ENCODE data around the gene MCTP2.

Gene MCTP2

DNA sequence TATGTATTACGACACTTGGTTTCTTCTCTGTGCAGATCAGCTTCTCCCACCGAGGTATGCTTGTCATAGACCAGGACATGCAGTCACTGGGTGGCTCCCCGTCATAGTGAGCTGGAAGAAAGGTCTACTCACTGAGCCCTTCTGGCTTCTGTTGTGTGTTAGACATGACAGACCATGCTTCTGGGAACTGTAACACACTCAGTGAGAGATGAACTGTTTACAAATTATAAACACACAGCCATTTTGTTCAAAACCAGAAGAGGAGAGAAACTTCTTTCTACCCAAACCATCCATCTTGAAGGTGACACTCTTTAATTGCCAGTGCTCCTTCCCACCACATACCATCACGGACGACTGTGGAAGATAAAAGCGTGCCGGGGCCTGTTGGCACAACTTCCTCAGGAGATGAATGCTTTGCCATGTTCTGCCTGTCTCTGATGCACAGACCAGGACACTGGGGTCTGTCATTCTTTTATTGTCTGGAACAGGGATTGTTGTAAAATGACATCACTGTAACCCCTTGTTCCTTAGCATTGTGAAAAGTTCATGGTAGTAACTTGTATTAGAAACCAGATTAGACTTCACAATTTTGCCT is 214.3 kb downstream of the MCTP2 start:
- DNase-seq, result no peak
- Mint-ChIP-seq H3K4me3 (no peak overlapping the region), H3K9me3 (no peaks in the 10 kb centered on the region), H3K4me1 (no peaks in the 10 kb centered on the region), H3K36me3 (peaks cover 8 to 30% of the 10 kb centered on the region in 2 donors), H3K27me3 (no peaks in the 10 kb centered on the region), H3K27ac (no peak overlapping the region)
- ATAC-seq (replicated peaks), result no peak

DNA sequence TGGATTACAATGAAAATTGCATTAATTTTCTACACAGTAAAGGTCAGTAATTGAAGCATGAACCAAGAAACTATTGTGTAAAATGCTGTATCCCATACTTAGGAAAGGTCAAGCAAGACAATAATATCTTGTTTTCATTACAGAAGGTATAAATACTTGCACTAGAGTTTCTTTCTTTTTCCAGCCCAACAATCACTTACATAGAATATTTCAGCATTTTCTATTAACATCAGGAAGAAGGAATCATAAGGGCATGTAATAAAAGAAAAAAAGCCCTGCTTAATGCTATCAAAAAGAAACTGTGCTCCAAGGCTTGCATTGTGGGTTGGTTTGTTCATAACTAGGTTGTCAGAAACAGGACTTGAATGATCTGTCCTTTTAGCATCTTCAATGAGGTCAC is 215.1 kb downstream of the MCTP2 start:
- no peak for ATAC-seq (replicated peaks)
- Mint-ChIP-seq H3K27me3 (no peaks in the 10 kb centered on the region), H3K27ac (no peak overlapping the region), H3K4me1 (no peaks in the 10 kb centered on the region), H3K9me3 (no peaks in the 10 kb centered on the region), H3K4me3 (no peak overlapping the region), H3K36me3 (peaks cover 6 to 27% of the 10 kb centered on the region in 2 donors)
- no peak for DNase-seq

DNA sequence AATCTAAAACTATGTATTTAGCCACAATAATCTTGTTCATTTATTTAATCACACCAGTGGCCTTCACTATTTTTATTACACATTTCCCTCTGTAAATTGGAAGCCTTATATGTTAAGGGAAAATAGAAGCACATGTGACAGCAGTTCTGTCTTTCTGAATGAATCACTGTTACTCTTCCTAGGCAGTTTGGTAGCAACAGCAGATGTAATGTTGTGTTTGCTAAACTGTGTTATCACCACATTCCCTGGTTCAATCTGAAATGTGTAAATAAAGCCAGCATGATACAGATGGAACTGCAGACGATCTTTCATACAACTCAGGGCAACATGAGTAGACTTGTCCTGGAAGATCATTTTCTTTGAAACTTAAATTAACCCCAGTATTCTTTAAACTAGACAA is 220.1 kb downstream of the MCTP2 start:
- Mint-ChIP-seq H3K27ac (no peak overlapping the region), H3K9me3 (no peaks in the 10 kb centered on the region), H3K4me1 (peaks cover 0 to 4% of the 10 kb centered on the region in 2 donors), H3K36me3 (peaks cover 0 to 10% of the 10 kb centered on the region in 2 donors), H3K4me3 (no peak overlapping the region), H3K27me3 (no peaks in the 10 kb centered on the region)
- DNase-seq, result no peak
- no peak for ATAC-seq (replicated peaks)

DNA sequence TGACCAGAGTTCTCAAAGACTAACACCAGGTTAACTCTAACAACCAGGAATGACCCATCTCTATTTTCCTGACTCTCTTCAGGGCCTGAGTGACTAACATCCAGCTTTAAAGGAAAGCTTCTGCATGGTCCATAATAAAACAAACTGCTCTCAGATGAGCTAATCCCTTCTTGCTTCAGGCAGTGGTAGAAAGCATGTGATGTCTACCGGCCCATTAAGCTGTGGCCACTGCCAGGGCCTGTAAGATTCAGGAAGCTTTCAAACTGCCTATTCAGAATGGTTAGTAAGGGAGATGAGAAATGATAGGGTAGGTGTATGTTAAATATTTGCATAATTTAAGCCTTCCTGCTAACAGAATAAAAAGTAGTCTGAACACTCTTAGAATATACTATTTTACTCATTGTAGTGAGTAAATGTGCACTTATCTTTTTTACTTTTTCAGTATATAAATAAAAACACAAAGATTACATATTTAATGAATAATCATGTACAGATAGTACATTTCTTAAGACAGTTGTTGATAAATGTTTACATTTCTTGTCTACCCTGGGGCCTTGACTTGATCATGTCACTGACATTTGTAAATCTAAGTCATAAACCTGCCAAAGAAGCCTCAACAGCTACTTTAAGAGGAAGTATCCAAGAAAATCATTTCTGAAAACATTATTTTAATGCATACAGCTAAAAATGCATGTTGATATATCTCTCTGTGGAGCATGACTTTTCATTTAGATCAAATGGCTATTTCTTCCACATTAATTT is 222.0 kb downstream of the MCTP2 start:
- no peaks in the 10 kb centered on the region for H3K9me3 Mint-ChIP-seq
- peaks cover 9 to 14% of the 10 kb centered on the region in 2 donors for H3K36me3 Mint-ChIP-seq
- H3K4me3 Mint-ChIP-seq, result no peak overlapping the region
- peaks cover 1 to 14% of the 10 kb centered on the region in 2 donors for H3K4me1 Mint-ChIP-seq
- DNase-seq (no peak), ATAC-seq (replicated peaks) (no peak)
- no peaks in the 10 kb centered on the region for H3K27me3 Mint-ChIP-seq
- H3K27ac Mint-ChIP-seq, result no peak overlapping the region

DNA sequence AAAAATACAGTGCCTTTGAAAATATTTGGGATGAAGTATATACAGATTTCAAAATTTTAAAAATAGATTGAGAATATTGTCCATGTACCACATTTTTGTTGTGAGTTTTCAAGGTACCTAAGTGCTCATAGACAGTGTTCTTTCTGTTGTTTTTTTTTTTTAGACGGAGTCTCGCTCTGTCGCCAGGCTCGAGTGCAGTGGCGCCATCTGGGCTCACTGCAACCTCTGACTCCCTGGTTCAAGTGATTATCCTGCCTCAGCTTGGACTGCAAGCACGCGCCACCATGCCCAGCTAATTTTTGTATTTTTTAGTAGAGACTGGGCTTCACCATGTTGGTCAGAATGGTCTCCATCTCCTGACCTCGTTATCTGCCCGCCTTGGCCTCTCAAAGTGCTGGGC is 223.9 kb downstream of the MCTP2 start:
- Mint-ChIP-seq H3K36me3 (peaks cover 14 to 20% of the 10 kb centered on the region in 2 donors), H3K9me3 (no peaks in the 10 kb centered on the region), H3K27me3 (no peaks in the 10 kb centered on the region), H3K27ac (no peak overlapping the region), H3K4me3 (no peak overlapping the region), H3K4me1 (peaks cover 1 to 14% of the 10 kb centered on the region in 2 donors)
- ATAC-seq (replicated peaks) (no peak), DNase-seq (no peak)

DNA sequence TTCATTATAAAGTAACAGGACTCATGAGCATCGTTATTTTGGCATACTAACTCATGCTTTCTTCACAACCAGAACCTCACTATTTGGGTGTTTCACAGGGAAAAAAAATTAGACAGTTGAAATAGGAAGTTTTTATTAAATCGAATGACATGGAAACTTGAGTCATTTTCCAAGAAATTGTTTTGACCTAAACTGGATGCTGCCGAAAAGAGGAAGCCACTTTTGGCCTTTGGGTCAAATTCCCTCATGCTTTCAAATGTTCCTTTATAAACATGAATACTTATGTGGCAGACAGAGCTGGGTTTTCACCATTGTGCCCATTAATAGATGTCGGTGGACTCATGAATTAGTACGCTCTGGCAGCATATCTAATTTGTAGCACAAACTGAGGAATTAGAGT is 224.9 kb downstream of the MCTP2 start:
- no peak overlapping the region for H3K4me3 Mint-ChIP-seq
- H3K9me3 Mint-ChIP-seq, result no peaks in the 10 kb centered on the region
- peaks cover 1 to 14% of the 10 kb centered on the region in 2 donors for H3K4me1 Mint-ChIP-seq
- ATAC-seq (replicated peaks) (no peak), DNase-seq (no peak)
- peaks cover 17 to 23% of the 10 kb centered on the region in 2 donors for H3K36me3 Mint-ChIP-seq
- H3K27ac Mint-ChIP-seq, result no peak overlapping the region
- no peaks in the 10 kb centered on the region for H3K27me3 Mint-ChIP-seq

DNA sequence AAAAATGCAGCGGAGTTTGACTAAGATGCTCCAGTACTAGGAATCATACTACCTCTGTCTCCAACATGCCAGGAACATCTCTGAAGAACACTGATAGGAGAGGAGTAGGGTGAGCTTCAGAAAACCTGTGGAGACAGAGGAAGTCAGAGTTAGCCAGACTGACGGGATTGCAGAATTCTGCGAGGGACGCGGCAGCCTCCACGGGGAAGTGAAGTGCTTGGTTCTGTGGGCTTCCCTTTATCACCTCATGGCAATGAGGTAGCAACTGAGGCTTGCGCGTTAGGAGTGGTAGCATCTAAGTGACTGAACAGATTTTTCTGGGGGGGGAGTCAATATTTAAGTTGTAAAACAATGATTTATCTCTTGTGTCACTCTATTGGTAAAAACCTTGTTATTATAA is 226.3 kb downstream of the MCTP2 start:
- no peak for ATAC-seq (replicated peaks)
- peaks cover 1 to 14% of the 10 kb centered on the region in 2 donors for H3K4me1 Mint-ChIP-seq
- peaks cover 21 to 28% of the 10 kb centered on the region in 2 donors for H3K36me3 Mint-ChIP-seq
- no peaks in the 10 kb centered on the region for H3K9me3 Mint-ChIP-seq
- H3K27me3 Mint-ChIP-seq, result no peaks in the 10 kb centered on the region
- no peak overlapping the region for H3K27ac Mint-ChIP-seq
- H3K4me3 Mint-ChIP-seq, result no peak overlapping the region
- DNase-seq, result no peak

DNA sequence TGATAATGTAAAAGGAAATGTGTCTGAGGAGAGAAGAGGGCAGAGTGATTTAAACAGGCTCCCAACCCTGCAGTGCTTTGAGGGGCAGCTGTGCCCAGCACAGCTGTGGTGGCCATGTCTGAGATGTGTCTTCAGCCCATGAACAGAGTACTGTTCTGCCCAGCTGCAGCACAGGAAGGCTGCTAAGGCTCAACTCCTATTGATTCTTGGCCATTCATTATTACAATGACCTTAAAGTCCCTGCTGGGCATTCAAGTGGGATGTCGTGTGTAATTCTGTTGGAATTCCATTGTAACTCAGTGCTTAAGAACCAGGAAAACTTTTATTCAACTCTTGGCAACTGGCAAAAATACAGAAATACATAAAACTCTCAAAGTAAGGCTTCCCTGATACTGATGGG is 229.3 kb downstream of the MCTP2 start:
- no peaks in the 10 kb centered on the region for H3K9me3 Mint-ChIP-seq
- H3K4me3 Mint-ChIP-seq, result no peak overlapping the region
- ATAC-seq (replicated peaks) (no peak), DNase-seq (no peak)
- H3K36me3 Mint-ChIP-seq, result peaks cover 21 to 30% of the 10 kb centered on the region in 2 donors
- H3K27ac Mint-ChIP-seq, result no peak overlapping the region
- no peaks in the 10 kb centered on the region for H3K27me3 Mint-ChIP-seq
- H3K4me1 Mint-ChIP-seq, result peaks cover 1 to 14% of the 10 kb centered on the region in 2 donors

DNA sequence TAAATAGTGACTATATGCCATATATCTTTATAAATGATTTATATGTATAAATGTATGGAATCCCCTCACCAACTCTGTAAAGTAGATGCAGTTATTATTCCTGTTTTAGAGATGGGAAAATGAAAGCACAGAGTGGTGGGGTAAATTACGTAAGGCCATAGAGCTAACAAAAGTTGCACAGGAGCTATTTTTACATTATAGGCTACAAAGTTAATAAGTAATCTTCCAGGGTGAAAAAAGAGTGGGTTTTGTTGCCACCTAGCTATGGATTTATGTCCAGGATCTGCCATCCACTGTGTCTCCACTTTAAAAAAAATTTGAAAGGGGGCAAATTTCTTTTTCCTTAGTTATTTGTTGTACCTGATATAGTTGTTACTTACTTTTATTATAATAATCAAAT is 235.7 kb downstream of the MCTP2 start:
- Mint-ChIP-seq H3K9me3 (no peaks in the 10 kb centered on the region), H3K27ac (no peak overlapping the region), H3K27me3 (no peaks in the 10 kb centered on the region), H3K36me3 (peaks cover 11 to 17% of the 10 kb centered on the region in 2 donors), H3K4me3 (no peak overlapping the region), H3K4me1 (no peaks in the 10 kb centered on the region)
- no peak for DNase-seq
- no peak for ATAC-seq (replicated peaks)

DNA sequence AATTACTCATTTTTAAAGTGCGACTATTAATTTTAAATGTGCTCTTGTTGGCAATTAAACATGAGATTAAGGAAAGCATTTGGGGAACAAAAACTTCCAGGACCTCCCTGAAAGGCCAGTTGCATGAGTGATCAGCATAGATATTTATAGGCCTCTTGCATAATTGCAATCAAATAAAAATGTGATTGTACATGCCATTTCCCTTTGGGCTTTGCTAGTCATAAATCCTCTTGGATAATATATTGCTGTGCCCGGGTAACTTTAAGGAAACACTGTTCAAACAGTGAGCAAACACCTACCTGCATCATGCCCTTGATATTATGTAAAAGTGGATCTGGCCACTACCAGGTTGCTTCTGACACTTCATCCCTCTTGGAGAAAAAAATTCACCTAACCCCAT is 239.1 kb downstream of the MCTP2 start:
- Mint-ChIP-seq H3K4me3 (no peak overlapping the region), H3K9me3 (peaks cover 0 to 2% of the 10 kb centered on the region in 2 donors), H3K27ac (no peak overlapping the region), H3K4me1 (no peaks in the 10 kb centered on the region), H3K27me3 (no peaks in the 10 kb centered on the region), H3K36me3 (peaks cover 21 to 35% of the 10 kb centered on the region in 2 donors)
- ATAC-seq (replicated peaks) (no peak), DNase-seq (no peak)

DNA sequence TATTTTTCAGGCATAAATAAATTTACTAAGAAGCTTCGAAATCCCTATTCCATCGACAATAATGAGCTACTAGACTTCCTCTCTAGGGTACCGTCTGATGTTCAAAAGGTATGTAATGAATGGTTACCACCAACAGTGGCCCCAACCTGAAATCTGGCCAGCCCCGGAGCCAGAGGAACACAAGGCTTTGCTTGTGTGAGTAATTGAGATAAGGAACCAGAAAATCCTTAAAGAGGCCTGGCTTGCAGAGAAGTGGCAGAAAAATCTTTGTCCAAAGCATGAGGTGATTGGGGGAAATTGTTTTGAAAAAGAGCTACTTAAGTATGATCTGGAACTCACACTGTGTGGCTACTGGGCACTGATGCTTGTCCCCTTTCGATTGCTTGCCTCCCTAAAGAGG is 245.3 kb downstream of the MCTP2 start:
- ATAC-seq (replicated peaks) (no peak), DNase-seq (no peak)
- H3K27ac Mint-ChIP-seq, result no peak overlapping the region
- no peaks in the 10 kb centered on the region for H3K27me3 Mint-ChIP-seq
- H3K4me3 Mint-ChIP-seq, result no peak overlapping the region
- H3K4me1 Mint-ChIP-seq, result no peaks in the 10 kb centered on the region
- peaks cover 53 to 71% of the 10 kb centered on the region in 2 donors for H3K36me3 Mint-ChIP-seq
- H3K9me3 Mint-ChIP-seq, result peaks cover 2 to 5% of the 10 kb centered on the region in 2 donors

DNA sequence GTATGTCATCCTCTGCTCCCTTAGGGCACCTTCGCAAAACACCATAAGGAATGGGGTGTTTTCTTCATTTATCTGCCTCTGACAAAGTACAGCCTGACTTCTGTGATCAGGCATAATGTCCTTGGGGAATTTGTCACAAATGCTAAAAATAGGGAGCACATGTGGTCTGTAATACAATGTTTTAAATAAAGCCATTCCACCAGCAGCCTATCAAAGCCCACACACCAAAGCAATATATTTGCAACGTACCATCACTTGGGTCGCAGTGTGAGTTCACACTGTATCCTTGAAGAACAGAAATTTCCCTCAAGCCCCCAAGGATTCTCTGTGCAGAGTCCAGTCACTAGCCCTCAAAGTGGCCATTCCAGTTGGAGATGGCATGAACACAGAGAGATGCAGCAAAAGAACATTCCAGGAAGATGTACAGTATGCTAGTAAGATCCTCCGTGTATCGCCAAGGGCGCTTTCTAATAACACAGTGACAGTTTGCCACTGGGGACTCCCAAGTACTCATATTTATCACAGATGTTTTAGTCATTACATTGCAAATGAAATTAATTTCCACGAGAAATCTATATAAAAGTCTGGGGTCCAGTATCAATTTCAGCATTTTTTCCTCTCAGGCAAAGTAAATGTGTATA is 246.7 kb downstream of the MCTP2 start:
- Mint-ChIP-seq H3K27me3 (no peaks in the 10 kb centered on the region), H3K36me3 (peaks cover 57 to 74% of the 10 kb centered on the region in 2 donors), H3K9me3 (peaks cover 6 to 14% of the 10 kb centered on the region in 2 donors), H3K4me1 (no peaks in the 10 kb centered on the region), H3K4me3 (no peak overlapping the region), H3K27ac (no peak overlapping the region)
- DNase-seq (no peak), ATAC-seq (replicated peaks) (no peak)

DNA sequence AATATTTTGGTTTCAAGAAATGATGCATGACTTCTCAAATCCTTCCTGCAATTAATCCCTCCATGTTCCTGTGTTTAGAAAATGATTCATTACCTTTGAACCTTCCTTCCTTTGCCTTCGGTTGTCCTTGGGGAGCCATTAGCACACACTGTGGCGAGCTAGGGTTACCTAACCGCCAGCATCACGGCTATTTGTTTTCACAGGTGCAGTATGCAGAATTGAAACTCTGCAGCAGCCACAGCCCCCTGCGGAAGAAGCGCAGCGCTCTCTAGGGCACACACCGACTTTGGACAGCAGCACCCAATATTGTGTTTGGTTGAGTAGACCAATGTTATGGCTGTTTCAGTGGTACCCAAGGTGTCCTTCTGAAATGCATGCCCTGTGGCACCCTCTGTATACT is 247.4 kb downstream of the MCTP2 start:
- peak; percentile 39 to 42 for ATAC-seq (replicated peaks)
- H3K36me3 Mint-ChIP-seq, result peaks cover 57 to 73% of the 10 kb centered on the region in 2 donors
- DNase-seq, result no peak
- H3K9me3 Mint-ChIP-seq, result peaks cover 6 to 14% of the 10 kb centered on the region in 2 donors
- H3K4me1 Mint-ChIP-seq, result no peaks in the 10 kb centered on the region
- H3K27ac Mint-ChIP-seq, result no peak overlapping the region
- H3K4me3 Mint-ChIP-seq, result no peak overlapping the region
- H3K27me3 Mint-ChIP-seq, result no peaks in the 10 kb centered on the region

DNA sequence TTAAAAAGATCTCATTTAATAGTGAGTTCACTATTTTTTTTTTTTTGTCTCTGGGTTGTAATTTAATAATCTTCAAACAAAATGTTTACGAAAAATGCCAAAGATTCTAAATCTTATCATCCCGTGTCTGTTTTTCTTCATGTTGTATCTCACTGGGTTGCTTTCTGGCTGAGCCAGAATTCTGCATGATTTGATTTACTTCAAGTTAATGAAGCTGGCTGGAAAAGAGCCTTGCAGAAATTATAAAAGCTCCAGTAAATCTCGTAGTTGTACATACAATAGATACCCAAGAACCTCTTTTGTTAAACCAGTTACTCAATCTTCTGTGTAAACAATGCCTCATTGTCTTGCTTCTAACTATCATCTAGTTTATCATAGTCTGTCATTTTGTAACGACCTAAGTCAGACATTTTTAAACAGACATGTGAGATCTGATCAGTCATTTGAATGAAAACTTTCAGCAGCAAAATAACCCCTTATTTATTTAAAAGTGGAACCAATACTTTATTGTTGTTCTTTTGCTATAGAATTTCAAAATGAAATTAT is 249.0 kb downstream of the MCTP2 start:
- ATAC-seq (replicated peaks) (no peak), DNase-seq (no peak)
- H3K4me3 Mint-ChIP-seq, result no peak overlapping the region
- peaks cover 9 to 15% of the 10 kb centered on the region in 2 donors for H3K9me3 Mint-ChIP-seq
- H3K27me3 Mint-ChIP-seq, result peaks cover 0 to under 1% of the 10 kb centered on the region in 2 donors
- H3K4me1 Mint-ChIP-seq, result no peaks in the 10 kb centered on the region
- H3K27ac Mint-ChIP-seq, result no peak overlapping the region
- peaks cover 52 to 70% of the 10 kb centered on the region in 2 donors for H3K36me3 Mint-ChIP-seq
